Chondrocyte (in vitro differentiated cells): ENCODE data around the gene AOAH. TPM values are rescaled to one million over a fixed set of nuclear protein-coding genes. Genes with fewer than 3 reads are reported as not detected.

ENCODE experiments used
- DNase-seq: peaks from one replicate; pipeline ENCODE4 v3.0.0; 2021; ENCODE audit warnings: mixed read lengths, low spot score
- H3K27ac Mint-ChIP-seq: one replicate; pipeline ENCODE4 v1.8.0; 2021; ENCODE audit warnings: mild to moderate bottlenecking, moderate library complexity, mixed read lengths; ENCODE audit not compliant: unreplicated experiment
- H3K27me3 Mint-ChIP-seq: 2 replicates; pipeline ENCODE4 v1.8.0; 2021; ENCODE audit warnings: low read depth, mixed read lengths
- H3K36me3 Mint-ChIP-seq: 2 replicates; pipeline ENCODE4 v1.8.0; 2021; ENCODE audit warnings: low read depth, mixed read lengths
- H3K4me1 Mint-ChIP-seq: 2 replicates; pipeline ENCODE4 v1.8.0; 2021; ENCODE audit warnings: low read depth, mild to moderate bottlenecking, mixed read lengths
- H3K4me3 Mint-ChIP-seq: one replicate; pipeline ENCODE4 v1.8.0; 2021; ENCODE audit warnings: mild to moderate bottlenecking, moderate library complexity, mixed read lengths; ENCODE audit not compliant: unreplicated experiment
- H3K9me3 Mint-ChIP-seq: 2 replicates; pipeline ENCODE4 v1.8.0; 2021; ENCODE audit warnings: low read depth, mixed read lengths
- total RNA-seq: library from RNA; stranded (reverse); gene quantifications from 3 replicates; pipeline ENCODE4 v1.2.1, GENCODE V29; 2021
- TF ChIP-seq, protein P1 (sequence below): fragments of 200-600 bp; sonication (generic); IDR thresholded peaks from 2 replicates; pipeline ENCODE4 v1.5.0; 2021; ENCODE audit warnings: antibody characterized with exemption, mild to moderate bottlenecking, moderate library complexity

The AOAH gene
- total RNA-seq, 1 donor from 2014 or later = not detected

DNA sequence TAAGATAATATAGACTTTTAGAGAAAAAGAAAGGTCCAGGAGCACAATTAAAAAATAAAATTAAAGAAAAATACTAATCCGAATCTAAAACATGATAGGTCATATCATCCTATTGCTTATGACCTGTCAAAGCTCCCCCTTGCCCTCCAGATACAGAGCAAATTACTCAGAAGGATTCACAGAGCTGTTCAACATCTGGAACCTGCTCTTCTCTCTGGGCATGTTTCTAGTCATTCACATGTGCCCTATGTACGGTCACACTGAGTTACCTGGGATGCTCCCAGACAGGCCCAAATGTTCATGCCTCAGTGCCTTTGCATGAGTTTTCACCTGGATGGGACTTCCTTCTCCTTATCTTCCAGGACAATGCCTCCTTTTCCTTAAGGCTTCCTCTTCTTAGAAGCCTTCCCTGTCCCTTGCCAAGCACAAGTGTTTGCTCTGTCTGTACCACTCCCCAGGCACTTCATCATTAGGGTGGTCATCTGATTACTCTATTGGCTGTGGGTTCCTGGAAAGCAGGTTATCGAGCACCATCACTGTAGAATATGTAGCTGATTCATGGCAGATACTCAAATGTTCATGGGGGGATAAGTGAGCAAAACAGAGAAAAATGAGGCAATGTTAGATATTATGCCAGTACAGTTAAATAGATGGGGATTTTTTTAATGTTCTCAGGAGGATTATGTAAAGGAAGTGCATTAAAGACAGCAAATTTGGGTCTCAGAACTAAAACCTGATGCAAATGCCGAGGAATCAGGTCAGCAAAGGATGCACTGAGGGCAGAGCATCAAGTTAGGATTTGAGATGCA lies 12.0 kb upstream of the AOAH start:
- peaks cover 2% of the 10 kb centered on the region for H3K9me3 Mint-ChIP-seq
- H3K4me3 Mint-ChIP-seq = no peak overlapping the region
- H3K27me3 Mint-ChIP-seq = no peaks in the 10 kb centered on the region
- peaks cover 9% of the 10 kb centered on the region for H3K4me1 Mint-ChIP-seq
- H3K36me3 Mint-ChIP-seq = no peaks in the 10 kb centered on the region
- DNase-seq = no peak
- no peak overlapping the region for H3K27ac Mint-ChIP-seq
- TF ChIP-seq, protein P1, sequence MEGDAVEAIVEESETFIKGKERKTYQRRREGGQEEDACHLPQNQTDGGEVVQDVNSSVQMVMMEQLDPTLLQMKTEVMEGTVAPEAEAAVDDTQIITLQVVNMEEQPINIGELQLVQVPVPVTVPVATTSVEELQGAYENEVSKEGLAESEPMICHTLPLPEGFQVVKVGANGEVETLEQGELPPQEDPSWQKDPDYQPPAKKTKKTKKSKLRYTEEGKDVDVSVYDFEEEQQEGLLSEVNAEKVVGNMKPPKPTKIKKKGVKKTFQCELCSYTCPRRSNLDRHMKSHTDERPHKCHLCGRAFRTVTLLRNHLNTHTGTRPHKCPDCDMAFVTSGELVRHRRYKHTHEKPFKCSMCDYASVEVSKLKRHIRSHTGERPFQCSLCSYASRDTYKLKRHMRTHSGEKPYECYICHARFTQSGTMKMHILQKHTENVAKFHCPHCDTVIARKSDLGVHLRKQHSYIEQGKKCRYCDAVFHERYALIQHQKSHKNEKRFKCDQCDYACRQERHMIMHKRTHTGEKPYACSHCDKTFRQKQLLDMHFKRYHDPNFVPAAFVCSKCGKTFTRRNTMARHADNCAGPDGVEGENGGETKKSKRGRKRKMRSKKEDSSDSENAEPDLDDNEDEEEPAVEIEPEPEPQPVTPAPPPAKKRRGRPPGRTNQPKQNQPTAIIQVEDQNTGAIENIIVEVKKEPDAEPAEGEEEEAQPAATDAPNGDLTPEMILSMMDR = no peak

- Mint-ChIP-seq H3K36me3 (peaks cover 5% of the 10 kb centered on the region), H3K4me3 (no peak overlapping the region), H3K9me3 (peaks cover 5% of the 10 kb centered on the region), H3K27me3 (no peaks in the 10 kb centered on the region), H3K27ac (no peak overlapping the region), H3K4me1 (peaks cover 9% of the 10 kb centered on the region)
- no peak for DNase-seq
- TF ChIP-seq, protein P1 = no peak
Measured at GRCh38 chr7:36735172-36735571, 10.9 kb upstream of the AOAH start.

- Mint-ChIP-seq H3K9me3 (peaks cover 7% of the 10 kb centered on the region), H3K4me1 (peaks cover 9% of the 10 kb centered on the region), H3K27me3 (no peaks in the 10 kb centered on the region), H3K27ac (no peak overlapping the region), H3K4me3 (no peak overlapping the region), H3K36me3 (peaks cover 5% of the 10 kb centered on the region)
- DNase-seq = no peak
- TF ChIP-seq, protein P1 = no peak
Measured at GRCh38 chr7:36734731-36735130, 10.4 kb upstream of the AOAH start.

- TF ChIP-seq, protein P1 = no peak
- Mint-ChIP-seq H3K4me3 (no peak overlapping the region), H3K36me3 (peaks cover 8% of the 10 kb centered on the region), H3K4me1 (peaks cover 9% of the 10 kb centered on the region), H3K27ac (no peak overlapping the region), H3K9me3 (peaks cover 16% of the 10 kb centered on the region), H3K27me3 (no peaks in the 10 kb centered on the region)
- DNase-seq = no peak
Measured at GRCh38 chr7:36733411-36733810, 9.1 kb upstream of the AOAH start.

GRCh38 chr7:36732806-36733205 lies 8.5 kb upstream of the AOAH start:
- DNase-seq = no peak
- Mint-ChIP-seq H3K27me3 (no peaks in the 10 kb centered on the region), H3K36me3 (peaks cover 8% of the 10 kb centered on the region), H3K4me1 (peaks cover 9% of the 10 kb centered on the region), H3K27ac (no peak overlapping the region), H3K4me3 (no peak overlapping the region), H3K9me3 (peaks cover 17% of the 10 kb centered on the region)
- TF ChIP-seq, protein P1 = no peak
